A673 (cell line): Measurements from ENCODE around the gene AKR1D1. TPM values are rescaled to one million over a fixed set of nuclear protein-coding genes. Genes with fewer than 3 reads are reported as not detected.

ENCODE experiments used
- BruUV-seq: library from RNA; stranded (reverse); fragments of 400-500 nt; replicated peaks from 2 replicates; lab custom pipeline; 2021; lab: Mats Ljungman, UMichigan
- CTCF ChIA-PET: fragments of 300-600 bp; sonication (Branson Sonifier 250); formaldehyde crosslinking; loops from one replicate; lab custom pipeline; 2022; ENCODE audit warnings: antibody characterized with exemption; lab: Charles Lee
- POLR2A ChIA-PET: fragments of 300-600 bp; sonication (Branson Sonifier 250); formaldehyde crosslinking; loops from one replicate; lab custom pipeline; 2022; ENCODE audit warnings: antibody characterized with exemption; ENCODE audit not compliant: low non-redundant PET; lab: Charles Lee
- DNase-seq: peaks from one replicate; pipeline ENCODE4 v3.0.0-alpha.2; 2015; ENCODE audit warnings: low spot score
- H3K27ac ChIP-seq: fragments of 200-600 bp; sonication (generic); 2 replicates; pipeline ENCODE4 v1.5.1; 2016; ENCODE audit warnings: mixed run types, low read depth, mild to moderate bottlenecking, mixed read lengths, antibody characterized with exemption, low read length; ENCODE audit not compliant: poor library complexity, severe bottlenecking
- H3K27me3 ChIP-seq: fragments of 200-600 bp; sonication (generic); replicated peaks from 2 replicates; pipeline ENCODE4 v1.6.1; 2017; ENCODE audit warnings: mixed run types, low read depth, mild to moderate bottlenecking, mixed read lengths, antibody characterized with exemption, low read length; ENCODE audit not compliant: insufficient read depth, poor library complexity
- H3K36me3 ChIP-seq: fragments of 200-600 bp; sonication (generic); 2 replicates; pipeline ENCODE4 v1.6.1; 2016; ENCODE audit warnings: mixed run types, mild to moderate bottlenecking, mixed read lengths, antibody characterized with exemption, low read length; ENCODE audit not compliant: insufficient read depth, poor library complexity, severe bottlenecking
- H3K4me1 ChIP-seq: fragments of 200-600 bp; sonication (generic); 2 replicates; pipeline ENCODE4 v1.6.1; 2017; ENCODE audit warnings: mixed run types, mild to moderate bottlenecking, mixed read lengths, antibody characterized with exemption, low read length; ENCODE audit not compliant: insufficient read depth, poor library complexity, severe bottlenecking
- H3K4me3 ChIP-seq: fragments of 200-600 bp; sonication (generic); 2 replicates; pipeline ENCODE4 v1.5.1; 2016; ENCODE audit warnings: low read depth, mixed run types, mild to moderate bottlenecking, mixed read lengths, low read length; ENCODE audit not compliant: poor library complexity, severe bottlenecking
- H3K9me3 ChIP-seq: fragments of 200-600 bp; sonication (generic); 2 replicates; pipeline ENCODE4 v1.6.1; 2016; ENCODE audit warnings: mixed run types, low read depth, mild to moderate bottlenecking, mixed read lengths, antibody characterized with exemption, low read length; ENCODE audit not compliant: poor library complexity, severe bottlenecking
- CTCF ChIP-seq: fragments of 300-800, 200-600 bp; sonication (generic); conservative IDR thresholded peaks from 2 replicates; pipeline ENCODE4 v1.5.1; 2017; ENCODE audit warnings: low read depth, mild to moderate bottlenecking, antibody characterized with exemption, low read length, moderate library complexity, mixed read lengths
- EZH2 ChIP-seq: fragments of 200-600 bp; sonication (generic); IDR thresholded peaks from 2 replicates; pipeline ENCODE4 v1.6.1; 2017; ENCODE audit warnings: borderline replicate concordance, low read depth, mild to moderate bottlenecking, mixed read lengths, antibody characterized with exemption, low read length; ENCODE audit not compliant: poor library complexity, severe bottlenecking
- intact Hi-C: fragments of 100-400 bp; cut with micrococcal nuclease; formaldehyde crosslinking; loops from one replicate; pipeline ENCODE4 v1.10.0; 2022; ENCODE audit not compliant: unreplicated experiment
- total RNA-seq: library from RNA; stranded (reverse); gene quantifications from 2 replicates; pipeline ENCODE4 v1.2.3, GENCODE V29; 2021

Gene AKR1D1
- total RNA-seq, 1 experiment from 2014 or later: not detected

DNA sequence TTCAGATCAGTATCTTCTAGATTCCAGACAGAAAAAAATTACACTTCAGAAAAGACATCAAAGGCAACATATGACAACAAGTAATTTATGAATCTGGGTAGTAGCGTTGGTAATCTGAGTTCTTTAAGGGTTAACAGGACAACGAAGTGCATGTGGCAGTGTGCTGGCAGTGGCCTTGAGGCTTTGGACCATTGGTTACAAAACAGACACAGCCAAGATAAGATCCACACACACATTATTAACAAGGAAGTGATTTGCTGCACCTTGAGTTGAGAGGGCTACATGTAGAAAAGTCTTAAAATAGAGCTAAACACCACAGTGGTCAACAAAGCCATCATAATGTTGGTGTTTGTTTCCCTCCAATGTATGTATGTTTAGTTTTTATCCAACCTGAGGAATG lies 40.6 kb downstream of the AKR1D1 start:
- Histone ChIP-seq H3K27me3 (no peaks in the 10 kb centered on the region), H3K36me3 (no peaks in the 10 kb centered on the region), H3K4me3 (no peak overlapping the region), H3K4me1 (no peaks in the 10 kb centered on the region), H3K27ac (no peak overlapping the region), H3K9me3 (no peaks in the 10 kb centered on the region)
- intact Hi-C loops: no loop called here
- POLR2A ChIA-PET: no interaction called here
- no TSS peak for BruUV-seq
- CTCF ChIA-PET: no interaction called here
- no peak for DNase-seq
- TF ChIP-seq CTCF (no peak), EZH2 (no peak)

GRCh38 chr7:138120140-138120827 lies 44.0 kb downstream of the AKR1D1 start:
- no peaks in the 10 kb centered on the region for H3K9me3 ChIP-seq
- ChIA-PET POLR2A (no interaction called here), CTCF (no interaction called here)
- no peaks in the 10 kb centered on the region for H3K27me3 ChIP-seq
- TF ChIP-seq EZH2 (no peak), CTCF (no peak)
- DNase-seq: no peak
- no peak overlapping the region for H3K27ac ChIP-seq
- no peak overlapping the region for H3K4me3 ChIP-seq
- no peaks in the 10 kb centered on the region for H3K4me1 ChIP-seq
- intact Hi-C loops: no loop called here
- no TSS peak for BruUV-seq
- H3K36me3 ChIP-seq: no peaks in the 10 kb centered on the region

DNA sequence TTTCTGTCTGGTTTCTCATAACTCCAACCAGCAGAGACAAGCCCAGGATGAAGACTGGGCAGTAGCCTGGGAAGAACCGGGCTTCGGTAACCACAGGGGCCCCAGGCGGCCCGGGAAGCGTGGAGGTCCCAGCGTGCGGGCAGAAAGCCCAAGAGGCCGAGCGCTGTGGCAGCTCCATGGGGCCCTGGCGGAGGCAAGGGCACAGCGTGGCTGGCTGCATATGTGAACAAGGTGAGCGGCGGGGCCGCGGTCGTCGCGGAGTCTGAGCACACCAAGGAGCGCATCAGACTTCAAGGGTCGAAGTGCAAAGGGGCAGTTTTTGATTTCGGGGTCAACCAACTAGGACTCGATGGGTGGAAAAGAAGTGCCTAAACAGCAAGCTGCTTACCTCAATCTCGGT lies 45.9 kb downstream of the AKR1D1 start:
- intact Hi-C loops: no loop called here
- POLR2A ChIA-PET: no interaction called here
- Histone ChIP-seq H3K9me3 (no peaks in the 10 kb centered on the region), H3K27ac (no peak overlapping the region), H3K27me3 (no peaks in the 10 kb centered on the region), H3K36me3 (no peaks in the 10 kb centered on the region), H3K4me3 (no peak overlapping the region), H3K4me1 (no peaks in the 10 kb centered on the region)
- no TSS peak for BruUV-seq
- CTCF ChIA-PET: no interaction called here
- no peak for DNase-seq
- no peak for TF ChIP-seq EZH2
- no peak for TF ChIP-seq CTCF
